Brain pericyte (primary cell): ENCODE results near the gene RILPL1.
A peak's percentile ranks its signal among the peaks of the same experiment; 100 is the strongest.
"Not testable (repeated sequence)": the region's sequence is repeated elsewhere in the genome, so short reads cannot be mapped to it uniquely, and the experiment has no call there.

Experiments used
- DNase-seq: peaks from one replicate; pipeline ENCODE4 v3.0.0-alpha.2; 2012; ENCODE audit warnings: low read depth, low spot score

The RILPL1 gene

GRCh38 chr12:123530668-123531067 is 2.9 kb downstream of the RILPL1 start:
- DNase-seq, result no peak

GRCh38 chr12:123529686-123530085 is 3.8 kb downstream of the RILPL1 start:
- DNase-seq, result no peak

- no peak for DNase-seq
These were observed 4.7 kb downstream of the RILPL1 start for GRCh38 chr12:123528858-123529257.

GRCh38 chr12:123526542-123527080 is 6.9 kb downstream of the RILPL1 start:
- DNase-seq, result no peak

GRCh38 chr12:123524378-123524777 is 9.1 kb downstream of the RILPL1 start:
- no peak for DNase-seq

- no peak for DNase-seq
These were observed 10.0 kb downstream of the RILPL1 start for GRCh38 chr12:123523518-123523917.

GRCh38 chr12:123522164-123522563 is 11.4 kb downstream of the RILPL1 start:
- DNase-seq, result no peak

GRCh38 chr12:123520567-123521474 is 12.7 kb downstream of the RILPL1 start:
- DNase-seq, result no peak

- DNase-seq, result peak; percentile 42
These were observed 14.1 kb downstream of the RILPL1 start for GRCh38 chr12:123519141-123520001.

GRCh38 chr12:123516216-123516780 is 17.2 kb downstream of the RILPL1 start:
- DNase-seq, result no peak

- not testable (repeated sequence) for DNase-seq
These were observed 18.8 kb downstream of the RILPL1 start for GRCh38 chr12:123514582-123515221.

- DNase-seq, result no peak
These were observed 19.7 kb downstream of the RILPL1 start for GRCh38 chr12:123513805-123514204.

- DNase-seq, result no peak
These were observed 20.5 kb downstream of the RILPL1 start for GRCh38 chr12:123512838-123513665.

- no peak for DNase-seq
These were observed 26.7 kb downstream of the RILPL1 start for GRCh38 chr12:123506843-123507236.

GRCh38 chr12:123506059-123506842 is 27.3 kb downstream of the RILPL1 start:
- DNase-seq, result no peak

- DNase-seq, result no peak
These were observed 31.3 kb downstream of the RILPL1 start for GRCh38 chr12:123502163-123502704.

GRCh38 chr12:123499332-123499731 is 34.2 kb downstream of the RILPL1 start:
- DNase-seq, result no peak

GRCh38 chr12:123498126-123498825 is 35.2 kb downstream of the RILPL1 start:
- DNase-seq, result no peak

- no peak for DNase-seq
These were observed 36.5 kb downstream of the RILPL1 start for GRCh38 chr12:123497065-123497464.
